Measurements from ENCODE around the gene ANKRD16.
A peak's percentile ranks its signal among the peaks of the same experiment; 100 is the strongest.
"Not testable (repeated sequence)": the region's sequence is repeated elsewhere in the genome, so short reads cannot be mapped to it uniquely, and the experiment has no call there.

Gene ANKRD16

GRCh38 chr10:5885619-5886018, 4.1 kb downstream of the ANKRD16 start:
- TF ChIP-seq CTCF (IDR thresholded peaks at IDR 0.05), result no peak
- no peak overlapping the region for H3K27ac ChIP-seq
- no peak overlapping the region for H3K4me3 ChIP-seq
- DNase-seq (ENCODE audit: low spot score), result no peak

GRCh38 chr10:5882961-5883360, 6.7 kb downstream of the ANKRD16 start:
- no peak overlapping the region for H3K27ac ChIP-seq
- TF ChIP-seq CTCF (IDR thresholded peaks at IDR 0.05), result no peak
- no peak for DNase-seq (ENCODE audit: low spot score)
- H3K4me3 ChIP-seq, result no peak overlapping the region

GRCh38 chr10:5877041-5877440, 12.7 kb downstream of the ANKRD16 start:
- H3K4me3 ChIP-seq; DNase-seq (ENCODE audit: low spot score); H3K27ac ChIP-seq: not testable (repeated sequence)

GRCh38 chr10:5876181-5876768, 13.4 kb downstream of the ANKRD16 start:
- no peak for DNase-seq (ENCODE audit: low spot score)
- Histone ChIP-seq H3K4me3 (no peak overlapping the region), H3K27ac (peak overlapping the region in 1 of 2 donors; percentile 35)
- no peak for TF ChIP-seq CTCF (IDR thresholded peaks at IDR 0.05)

- H3K27ac ChIP-seq, result no peak overlapping the region
- TF ChIP-seq CTCF (IDR thresholded peaks at IDR 0.05), result peak; percentile 61
- no peak overlapping the region for H3K4me3 ChIP-seq
- no peak for DNase-seq (ENCODE audit: low spot score)
These were observed 16.1 kb downstream of the ANKRD16 start for GRCh38 chr10:5873515-5873995.

GRCh38 chr10:5871596-5871995, 18.1 kb downstream of the ANKRD16 start:
- no peak for DNase-seq (ENCODE audit: low spot score)
- H3K4me3 ChIP-seq, result no peak overlapping the region
- no peak overlapping the region for H3K27ac ChIP-seq
- no peak for TF ChIP-seq CTCF (IDR thresholded peaks at IDR 0.05)

GRCh38 chr10:5869156-5869555, 20.5 kb downstream of the ANKRD16 start:
- TF ChIP-seq CTCF (IDR thresholded peaks at IDR 0.05), result no peak
- no peak overlapping the region for H3K27ac ChIP-seq
- no peak for DNase-seq (ENCODE audit: low spot score)

GRCh38 chr10:5868383-5868782, 21.3 kb downstream of the ANKRD16 start:
- H3K4me3 ChIP-seq; H3K27ac ChIP-seq; DNase-seq (ENCODE audit: low spot score): not testable (repeated sequence)

More at GRCh38 chr10:5869156-5869555, 20.5 kb downstream of the ANKRD16 start:
- H3K4me3 ChIP-seq, result no peak overlapping the region

GRCh38 chr10:5867091-5867615, 22.5 kb downstream of the ANKRD16 start:
- DNase-seq (ENCODE audit: low spot score); H3K4me3 ChIP-seq; H3K27ac ChIP-seq: not testable (repeated sequence)

GRCh38 chr10:5866451-5867081, 23.1 kb downstream of the ANKRD16 start:
- DNase-seq (ENCODE audit: low spot score); H3K4me3 ChIP-seq; H3K27ac ChIP-seq: not testable (repeated sequence)

- H3K27ac ChIP-seq; H3K4me3 ChIP-seq; DNase-seq (ENCODE audit: low spot score): not testable (repeated sequence)
These were observed 26.6 kb downstream of the ANKRD16 start for GRCh38 chr10:5862981-5863685.

All from coronary artery (tissue), 2 donors.